CD4-positive, alpha-beta T cell treated with Interferon gamma for 1 hour (primary cell): ENCODE results near the gene PVR.
"Not testable (repeated sequence)": the region's sequence is repeated elsewhere in the genome, so short reads cannot be mapped to it uniquely, and the experiment has no call there.

Source experiments
- DNase-seq: peaks from one replicate; pipeline ENCODE4 v3.0.0-alpha.2; 2020

The PVR gene

GRCh38 chr19:44643605-44644401 lies at the start of gene PVR:
TSS of gene PVR (plus strand) at chr19:44643910. CDS start at chr19:44644097, 187 bp downstream.
- peak; percentile 18 for DNase-seq

GRCh38 chr19:44596428-44597130 lies 47.1 kb upstream of the PVR start:
- DNase-seq = no peak

GRCh38 chr19:44597131-44597491 lies 46.6 kb upstream of the PVR start:
- no peak for DNase-seq

- no peak for DNase-seq
These were observed 45.4 kb upstream of the PVR start for GRCh38 chr19:44598355-44598754.

- DNase-seq = no peak
These were observed 44.8 kb upstream of the PVR start for GRCh38 chr19:44598880-44599279.

- DNase-seq = no peak
These were observed 43.2 kb upstream of the PVR start for GRCh38 chr19:44600466-44600865.

GRCh38 chr19:44602081-44602480 lies 41.6 kb upstream of the PVR start:
- no peak for DNase-seq

- no peak for DNase-seq
These were observed 40.3 kb upstream of the PVR start for GRCh38 chr19:44603201-44603945.

- no peak for DNase-seq
These were observed 39.5 kb upstream of the PVR start for GRCh38 chr19:44604241-44604640.

GRCh38 chr19:44605547-44605946 lies 38.2 kb upstream of the PVR start:
- DNase-seq = no peak

GRCh38 chr19:44607049-44607448 lies 36.7 kb upstream of the PVR start:
- DNase-seq = no peak

GRCh38 chr19:44607917-44608316 lies 35.8 kb upstream of the PVR start:
- no peak for DNase-seq

- no peak for DNase-seq
These were observed 35.3 kb upstream of the PVR start for GRCh38 chr19:44608391-44608821.

- DNase-seq = no peak
These were observed 34.5 kb upstream of the PVR start for GRCh38 chr19:44609219-44609618.

GRCh38 chr19:44610497-44610896 lies 33.2 kb upstream of the PVR start:
- not testable (repeated sequence) for DNase-seq

GRCh38 chr19:44611812-44612295 lies 31.9 kb upstream of the PVR start:
- no peak for DNase-seq

- DNase-seq = no peak
These were observed 30.2 kb upstream of the PVR start, which contains the start of gene IGSF23 for GRCh38 chr19:44613295-44614178. TSS of gene IGSF23 (plus strand) at chr19:44613563. CDS start at chr19:44613646, 83 bp downstream.

GRCh38 chr19:44614313-44614712 lies 29.4 kb upstream of the PVR start:
- DNase-seq = no peak

- no peak for DNase-seq
These were observed 27.9 kb upstream of the PVR start for GRCh38 chr19:44615863-44616247.

GRCh38 chr19:44617110-44617880 lies 26.4 kb upstream of the PVR start:
- no peak for DNase-seq

GRCh38 chr19:44618640-44619357 lies 24.9 kb upstream of the PVR start:
- no peak for DNase-seq
